Pancreas (tissue), 10 donors: ENCODE results near the gene MTCL1. TPM values are rescaled to one million over a fixed set of nuclear protein-coding genes. Genes with fewer than 3 reads are reported as not detected.
A peak's percentile ranks its signal among the peaks of the same experiment; 100 is the strongest.

Experiments used
- ATAC-seq, 4 donors: fragments of 200-7000 bp; cut with Tn5 transposase; one replicate each; pipeline versions ENCODE4 v1.8.0 to v1.9.1; 2020; ENCODE audit warnings: mild to moderate bottlenecking in 4 of 4, moderate library complexity in 4 of 4
- DNase-seq, 6 donors: peaks; one replicate each; pipeline ENCODE4 v3.0.0-alpha.2; 2020
- FAIRE-seq: peaks from 2 replicates; lab custom pipeline; 2012; peaks lifted over from hg19 to GRCh38; lab: Jason Lieb, UNC
- H3K27ac ChIP-seq, 4 donors: fragments of 200-600 bp; sonication (generic); 1 replicate in 3 of 4; 2 replicates in 1 of 4; pipeline versions ENCODE4 v1.5.0 to v1.8.0; 2020
- H3K27me3 ChIP-seq, 4 donors: fragments of 200-600 bp; one replicate each; pipeline ENCODE4 v1.8.0; 2021
- H3K36me3 ChIP-seq, 3 donors: fragments of 200-600 bp; sonication (generic) in 1 of 3; one replicate each; pipeline versions ENCODE4 v1.5.0 to v1.8.0; 2020 to 2021
- H3K4me1 ChIP-seq, 3 donors: fragments of 200-600 bp; one replicate each; pipeline ENCODE4 v1.8.0; 2021
- H3K4me3 ChIP-seq, 4 donors: fragments of 200-600 bp; sonication (generic) in 2 of 4; one replicate each; pipeline versions ENCODE4 v1.5.0 to v1.8.0; 2020 to 2021
- H3K9me3 ChIP-seq, 4 donors: fragments of 200-600 bp; one replicate each; pipeline ENCODE4 v1.8.0; 2021
- WGBS, 2 donors: extraction: QIAGEN DNeasy Blood & Tissue Kit; methylation state at CpG; one replicate each; pipeline ENCODE4 v1.1.7; 2013; 5-methylcytosine and 5-hydroxymethylcytosine counted together
- intact Hi-C, 3 donors: fragments of 100-400 bp; cut with DNase I; formaldehyde crosslinking; loops; one replicate each; pipeline versions ENCODE4 v1.11.1 to v1.14.2; 2022
- polyA plus RNA-seq, 2 donors: library from polyadenylated mRNA; stranded (reverse); fragments of 200-250 nt; gene quantifications; one replicate each; pipeline ENCODE4 v1.2.3, GENCODE V29; 2013
- total RNA-seq, 6 donors: library from RNA; stranded (reverse); fragmentation: NEBNext Ultra II Directional in 4 of 6; extraction: Animal tissue kit (Norgen Biotek cat#: 25700) in 4 of 6; gene quantifications; one replicate each; pipeline versions ENCODE4 v1.2.1 to v1.2.4, GENCODE V29; 2021 to 2023
- TF ChIP-seq, protein P1 (sequence below), 4 donors: fragments of 200-600 bp; sonication (generic) in 3 of 4; IDR thresholded peaks; one replicate each; pipeline versions ENCODE4 v1.5.0 to v1.8.0; 2021; ENCODE audit warnings: antibody characterized with exemption in 4 of 4
- donor health status: healthy with polysubstance abuse.
- donor health status: DM: no; HTN: no; CAD: no; lungs with moderate emphysema.
- donor health status: DM: no; HTN: no; CAD: no.
- donor health status: control.
- donor health status: control.
- donor health status: Bipolar disorder and iron deficiency.
- donor health status: DM: yes; HTN: yes; CAD: no.
- donor health status: DM: no; HTN: no; CAD: no.
- donor health status: DM: no; HTN: no; CAD: no.
- donor health status: DM: yes; HTN: yes; CAD: no.

The MTCL1 gene
- total and polyA plus RNA-seq, 8 donors: 9.2 to 18.4 (median 12.9) TPM

DNA sequence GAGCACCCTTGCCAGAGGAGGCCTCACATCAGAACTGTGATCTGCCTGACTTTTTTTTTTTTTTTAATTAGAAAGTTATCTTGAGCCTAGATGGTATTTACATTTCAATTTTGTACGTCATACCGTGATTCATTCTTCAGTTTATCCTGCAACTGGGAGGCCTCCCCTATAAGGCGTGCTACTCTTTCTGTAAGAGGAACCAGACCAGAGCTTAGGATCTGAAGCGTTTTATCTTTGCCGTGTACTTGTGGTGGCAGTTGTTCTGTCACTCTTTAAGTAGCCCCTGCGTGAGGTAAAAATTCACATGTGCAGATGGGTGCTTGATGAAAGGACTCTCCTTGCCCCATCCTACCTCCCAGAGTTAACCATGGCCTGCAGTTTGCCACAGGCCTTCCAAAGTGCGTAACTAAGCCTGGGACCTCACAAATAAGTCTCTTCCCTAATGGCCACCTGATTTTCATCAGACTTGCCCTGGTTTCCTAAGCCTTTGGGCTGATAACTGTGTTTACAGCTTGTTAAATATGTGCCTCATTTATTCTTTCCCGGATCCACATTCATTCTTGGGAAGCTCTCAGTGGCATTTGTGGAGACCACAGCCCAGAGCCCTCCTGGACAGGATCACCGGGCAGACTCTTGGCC, 96.0 kb downstream of the MTCL1 start:
- no peak for DNase-seq
- 82% methylated on average over 9 of the region's 9 CpGs for WGBS, 2 donors
- peak in 2 of 4 donors; percentile 15 to 28 for ATAC-seq
- no peak for FAIRE-seq
- Histone ChIP-seq H3K27me3 (no peaks in the 10 kb centered on the region), H3K27ac (peak overlapping the region in 1 of 4 donors; percentile 77), H3K36me3 (no peaks in the 10 kb centered on the region), H3K4me3 (no peak overlapping the region), H3K9me3 (no peaks in the 10 kb centered on the region), H3K4me1 (peaks cover 30 to 47% (median 37%) of the 10 kb centered on the region in 3 donors)
- intact Hi-C loops: no loop called here
- TF ChIP-seq, protein P1, sequence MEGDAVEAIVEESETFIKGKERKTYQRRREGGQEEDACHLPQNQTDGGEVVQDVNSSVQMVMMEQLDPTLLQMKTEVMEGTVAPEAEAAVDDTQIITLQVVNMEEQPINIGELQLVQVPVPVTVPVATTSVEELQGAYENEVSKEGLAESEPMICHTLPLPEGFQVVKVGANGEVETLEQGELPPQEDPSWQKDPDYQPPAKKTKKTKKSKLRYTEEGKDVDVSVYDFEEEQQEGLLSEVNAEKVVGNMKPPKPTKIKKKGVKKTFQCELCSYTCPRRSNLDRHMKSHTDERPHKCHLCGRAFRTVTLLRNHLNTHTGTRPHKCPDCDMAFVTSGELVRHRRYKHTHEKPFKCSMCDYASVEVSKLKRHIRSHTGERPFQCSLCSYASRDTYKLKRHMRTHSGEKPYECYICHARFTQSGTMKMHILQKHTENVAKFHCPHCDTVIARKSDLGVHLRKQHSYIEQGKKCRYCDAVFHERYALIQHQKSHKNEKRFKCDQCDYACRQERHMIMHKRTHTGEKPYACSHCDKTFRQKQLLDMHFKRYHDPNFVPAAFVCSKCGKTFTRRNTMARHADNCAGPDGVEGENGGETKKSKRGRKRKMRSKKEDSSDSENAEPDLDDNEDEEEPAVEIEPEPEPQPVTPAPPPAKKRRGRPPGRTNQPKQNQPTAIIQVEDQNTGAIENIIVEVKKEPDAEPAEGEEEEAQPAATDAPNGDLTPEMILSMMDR (IDR thresholded peaks at IDR 0.05): no peak

DNA sequence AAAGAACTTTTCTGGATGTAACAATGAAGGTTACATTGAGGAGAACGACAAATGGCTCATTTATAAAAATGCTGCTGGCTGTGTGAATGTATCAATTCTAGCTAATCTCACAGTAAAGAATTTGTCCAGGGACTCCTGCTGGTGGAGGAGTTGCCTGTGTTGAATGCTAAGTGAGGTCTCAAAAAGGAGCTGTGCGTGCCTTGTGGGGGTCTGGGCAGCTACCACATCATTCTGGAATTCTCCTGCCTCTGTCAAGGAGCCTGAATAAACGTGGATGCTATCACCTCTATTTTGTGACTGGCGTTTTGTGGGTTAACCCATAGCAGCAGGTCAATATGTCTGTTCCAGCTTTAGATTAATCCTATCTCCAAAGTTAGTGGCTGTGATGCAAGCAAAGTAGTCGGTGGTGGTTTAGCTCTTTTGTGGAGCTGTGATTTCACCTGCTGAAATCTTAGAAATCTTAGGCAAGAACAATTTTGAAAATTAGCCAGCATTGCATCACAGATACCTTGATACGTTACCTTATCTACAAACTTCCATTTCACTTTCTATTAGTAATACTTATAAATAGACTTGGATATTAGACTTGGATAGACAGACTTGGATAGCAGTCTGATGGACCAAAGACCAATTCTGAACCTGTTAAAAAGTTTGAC, 96.8 kb downstream of the MTCL1 start:
- intact Hi-C loops: no loop called here
- TF ChIP-seq, protein P1 (IDR thresholded peaks at IDR 0.05): no peak
- peaks cover 26 to 41% (median 37%) of the 10 kb centered on the region in 3 donors for H3K4me1 ChIP-seq
- WGBS, 2 donors: 58 to 64% methylated on average over 6 of the region's 6 CpGs
- no peak overlapping the region for H3K27ac ChIP-seq
- FAIRE-seq: no peak
- H3K9me3 ChIP-seq: no peaks in the 10 kb centered on the region
- H3K4me3 ChIP-seq: no peak overlapping the region
- H3K27me3 ChIP-seq: no peaks in the 10 kb centered on the region
- ATAC-seq: no peak
- no peaks in the 10 kb centered on the region for H3K36me3 ChIP-seq
- DNase-seq: no peak

DNA sequence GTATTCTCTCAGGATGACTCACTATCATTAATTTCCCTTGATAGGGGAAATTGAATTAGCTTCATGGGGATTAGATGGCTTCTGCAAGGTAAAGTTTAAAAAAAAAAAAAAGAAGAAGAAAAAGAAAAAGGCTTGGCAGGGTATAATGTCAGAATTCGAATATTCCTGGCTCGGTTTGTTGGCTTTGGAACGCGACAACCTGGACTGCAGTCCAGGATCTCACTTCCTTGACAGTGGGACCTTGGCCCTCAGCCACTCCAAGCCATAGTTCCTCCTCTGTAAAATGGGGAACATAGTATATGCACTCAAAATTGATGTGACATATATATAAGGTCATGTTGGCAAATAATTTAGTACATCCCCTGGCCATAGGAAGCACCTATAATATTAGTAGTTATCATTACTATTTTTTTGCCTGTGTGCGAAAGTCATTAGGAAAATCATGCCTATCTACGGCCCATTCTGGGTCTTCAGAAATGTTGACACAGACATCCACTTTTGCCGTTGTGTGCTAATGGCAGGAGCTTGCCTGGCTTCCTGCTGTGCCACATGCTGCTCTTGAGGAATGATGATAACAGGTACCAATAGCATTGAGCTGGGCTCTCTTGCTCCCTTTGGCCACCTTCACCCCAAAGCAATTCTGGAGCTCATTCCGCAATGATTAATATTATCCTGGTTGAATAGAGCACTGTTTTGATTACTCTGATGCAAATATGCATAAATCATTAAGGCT, 97.9 kb downstream of the MTCL1 start:
- DNase-seq (no peak), ATAC-seq (no peak), FAIRE-seq (no peak)
- H3K4me1 ChIP-seq: peaks cover 23 to 40% (median 37%) of the 10 kb centered on the region in 3 donors
- no peak overlapping the region for H3K4me3 ChIP-seq
- intact Hi-C loops: no loop called here
- H3K36me3 ChIP-seq: no peaks in the 10 kb centered on the region
- H3K9me3 ChIP-seq: no peaks in the 10 kb centered on the region
- H3K27ac ChIP-seq: no peak overlapping the region
- H3K27me3 ChIP-seq: no peaks in the 10 kb centered on the region
- 54 to 59% methylated on average over 8 of the region's 8 CpGs for WGBS, 2 donors
- TF ChIP-seq, protein P1 (IDR thresholded peaks at IDR 0.05): no peak

DNA sequence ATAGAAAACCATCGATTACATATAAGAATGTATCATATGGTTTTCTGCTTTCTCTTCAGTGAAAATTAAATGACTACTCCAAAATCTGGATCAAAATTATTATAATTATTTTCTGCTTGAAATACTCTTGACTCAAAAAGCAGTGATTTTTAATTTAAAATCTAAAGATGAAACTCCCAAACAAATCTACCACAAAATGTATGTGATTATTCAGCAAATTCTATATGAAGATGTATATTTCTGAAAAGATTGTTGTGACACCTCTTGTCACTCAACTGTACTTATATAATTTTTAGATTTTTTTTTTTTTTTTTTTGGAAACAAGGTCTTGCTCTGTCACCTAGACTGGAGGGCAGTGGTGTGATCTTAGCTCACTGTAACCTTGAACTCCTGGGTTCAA, 98.6 kb downstream of the MTCL1 start:
- Histone ChIP-seq H3K27me3 (no peaks in the 10 kb centered on the region), H3K4me1 (peaks cover 23 to 40% (median 35%) of the 10 kb centered on the region in 3 donors), H3K4me3 (no peak overlapping the region), H3K27ac (no peak overlapping the region), H3K9me3 (no peaks in the 10 kb centered on the region), H3K36me3 (no peaks in the 10 kb centered on the region)
- DNase-seq (no peak), FAIRE-seq (no peak), ATAC-seq (no peak)
- intact Hi-C loops: no loop called here
- TF ChIP-seq, protein P1 (IDR thresholded peaks at IDR 0.05): no peak
- WGBS, 2 donors: 92 to 93% methylated on average over 1 of the region's 1 CpG
